Natural killer cell (primary cell): ENCODE measurements around the gene STK32C. TPM values are rescaled to one million over a fixed set of nuclear protein-coding genes. Genes with fewer than 3 reads are reported as not detected.

Source experiments
- ATAC-seq, 3 donors: fragments of 150-1000 bp in 2 of 3; fragments of 200-7000 bp in 1 of 3; cut with Tn5 transposase; 1 replicate in 1 of 3; 2 replicates in 2 of 3; pipeline ENCODE4 v1.10.0; 2021; ENCODE audit warnings: mild to moderate bottlenecking in 2 of 3, moderate library complexity in 2 of 3
- DNase-seq, 2 donors: peaks; one replicate each; pipeline versions ENCODE4 v3.0.0 to v3.0.0-alpha.2; 2013 to 2021; ENCODE audit warnings: mixed read lengths in 1 of 2
- H3K27ac ChIP-seq: one replicate; pipeline ENCODE4 v1.5.1; 2013; ENCODE audit warnings: mild to moderate bottlenecking, low read length
- H3K27me3 ChIP-seq: one replicate; pipeline ENCODE4 v1.6.1; 2013; ENCODE audit warnings: low read length; ENCODE audit not compliant: control insufficient read depth, insufficient read depth
- H3K36me3 ChIP-seq: one replicate; pipeline ENCODE4 v1.6.1; 2013; ENCODE audit warnings: low read length; ENCODE audit not compliant: control insufficient read depth, insufficient read depth
- H3K4me1 ChIP-seq: one replicate; pipeline ENCODE4 v1.6.1; 2013; ENCODE audit warnings: low read length; ENCODE audit not compliant: control insufficient read depth, insufficient read depth
- H3K4me3 ChIP-seq: one replicate; pipeline ENCODE4 v1.5.1; 2013; ENCODE audit warnings: low read length
- H3K9me3 ChIP-seq: one replicate; pipeline ENCODE4 v1.6.1; 2013; ENCODE audit warnings: low read length; ENCODE audit not compliant: control insufficient read depth, insufficient read depth
- H3K27ac Mint-ChIP-seq, 2 donors: one replicate each; pipeline ENCODE4 v1.8.0; 2022; ENCODE audit warnings: mild to moderate bottlenecking in 2 of 2, mixed read lengths in 2 of 2, moderate library complexity in 1 of 2
- H3K27me3 Mint-ChIP-seq, 2 donors: one replicate each; pipeline ENCODE4 v1.8.0; 2022; ENCODE audit warnings: low read depth in 2 of 2, mixed read lengths in 2 of 2
- H3K36me3 Mint-ChIP-seq: one replicate; pipeline ENCODE4 v1.8.0; 2022; ENCODE audit warnings: mixed read lengths
- H3K4me1 Mint-ChIP-seq, 2 donors: one replicate each; pipeline ENCODE4 v1.8.0; 2022; ENCODE audit warnings: mixed read lengths in 2 of 2
- H3K4me3 Mint-ChIP-seq: one replicate; pipeline ENCODE4 v1.8.0; 2022; ENCODE audit warnings: mild to moderate bottlenecking, moderate library complexity, mixed read lengths
- H3K9me3 Mint-ChIP-seq, 2 donors: one replicate each; pipeline ENCODE4 v1.8.0; 2022; ENCODE audit warnings: mixed read lengths in 2 of 2
- CTCF ChIP-seq: fragments of 200-600 bp; IDR thresholded peaks from one replicate; pipeline ENCODE4 v1.8.0; 2022; ENCODE audit warnings: antibody characterized with exemption
- WGBS: methylation state at CpG from one replicate; pipeline ENCODE4 v1.1.7; 2013; ENCODE audit warnings: missing lambda C conversion rate; ENCODE audit not compliant: insufficient coverage; 5-methylcytosine and 5-hydroxymethylcytosine counted together
- intact Hi-C: fragments of 100-400 bp; cut with micrococcal nuclease; formaldehyde crosslinking; loops from one replicate; pipeline ENCODE4 v1.14.2; 2022
- total RNA-seq, 4 donors: library from RNA; stranded (reverse); fragments of 120-200 nt in 1 of 4; gene quantifications; one replicate each; pipeline versions ENCODE4 v1.2.3 to v1.2.4, GENCODE V29; 2013 to 2022

STK32C gene
- total RNA-seq, 3 donors from 2014 or later (not counting 1 experiment from before 2014, with no cell fraction given), result 12.7 to 22.1 (median 17.9) TPM

DNA sequence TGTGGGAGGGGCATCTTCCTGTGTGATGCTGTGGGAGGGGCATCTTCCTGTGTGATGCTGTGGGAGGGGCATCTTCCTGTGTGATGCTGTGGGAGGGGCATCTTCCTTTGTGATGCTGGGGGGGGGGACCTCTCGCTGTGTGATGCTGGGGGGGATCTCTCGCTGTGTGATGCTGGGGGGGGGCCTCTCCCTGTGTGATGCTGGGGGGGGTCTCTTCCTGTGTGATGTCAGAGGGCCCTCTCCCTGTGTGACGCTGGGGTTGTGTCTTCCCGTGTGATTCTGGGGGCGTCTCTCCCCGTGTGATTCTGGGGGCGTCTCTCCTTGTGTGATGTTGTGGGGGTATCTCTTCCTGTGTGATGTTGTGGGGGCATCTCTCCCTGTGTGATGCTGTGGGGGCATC lies 148.9 kb downstream of the STK32C start:
- Histone ChIP-seq H3K27me3 (no peaks in the 10 kb centered on the region), H3K4me3 (no peak overlapping the region), H3K4me1 (peaks cover 35% of the 10 kb centered on the region), H3K9me3 (peaks cover 16% of the 10 kb centered on the region), H3K27ac (peak overlapping the region; percentile 97), H3K36me3 (no peaks in the 10 kb centered on the region)
- ATAC-seq (peak; percentile 32 to 38 (median 32)), DNase-seq (peak in 1 of 2 donors; percentile 77)
- Mint-ChIP-seq H3K27ac (peak overlapping the region; percentile 89 to 98), H3K36me3 (no peaks in the 10 kb centered on the region), H3K27me3 (peaks cover 0 to 4% of the 10 kb centered on the region in 2 donors), H3K4me3 (peak overlapping the region; percentile 49), H3K4me1 (peaks cover 17 to 41% of the 10 kb centered on the region in 2 donors), H3K9me3 (peaks cover 3 to 17% of the 10 kb centered on the region in 2 donors)
- TF ChIP-seq CTCF, result no peak
- WGBS, result 80% methylated on average over 1 of the region's 7 CpGs
- intact Hi-C loops, result loop anchor here (5.0 kb wide), 1 partner anchor 257 kb away; the partner anchor contains the start of gene PPP2R2D

DNA sequence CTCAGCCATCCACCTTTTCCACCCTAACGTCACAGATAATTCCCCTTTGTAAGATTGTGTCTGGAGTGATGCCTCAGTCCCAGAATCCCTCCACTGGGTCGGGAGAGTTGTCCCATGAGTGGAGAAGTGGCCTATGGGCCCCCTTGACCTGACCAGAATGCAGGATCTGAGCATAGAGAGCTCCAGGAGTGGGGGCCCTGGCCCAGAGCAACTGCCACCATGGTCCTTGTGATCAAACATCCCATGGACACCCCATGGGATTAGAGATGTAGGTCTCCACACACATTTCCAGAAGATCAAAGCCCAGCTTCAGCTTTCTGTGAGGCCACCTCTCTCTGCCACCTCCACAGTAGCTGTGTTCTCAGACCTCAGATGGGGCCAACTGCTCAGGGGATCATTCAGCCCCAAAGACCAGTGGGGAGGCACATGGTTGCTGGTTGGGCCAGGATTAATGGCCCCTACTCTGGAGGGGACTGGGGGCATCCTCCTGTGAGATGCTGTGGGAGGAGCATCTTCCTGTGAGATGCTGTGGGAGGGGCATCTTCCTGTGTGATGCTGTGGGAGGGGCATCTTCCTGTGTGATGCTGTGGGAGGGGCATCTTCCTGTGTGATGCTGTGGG lies 149.5 kb downstream of the STK32C start:
- H3K9me3 ChIP-seq, result peaks cover 16% of the 10 kb centered on the region
- DNase-seq, result peak; percentile 39 to 74
- no peaks in the 10 kb centered on the region for H3K36me3 ChIP-seq
- no peak overlapping the region for H3K4me3 Mint-ChIP-seq
- H3K4me1 ChIP-seq, result peaks cover 35% of the 10 kb centered on the region
- no peak overlapping the region for H3K4me3 ChIP-seq
- H3K4me1 Mint-ChIP-seq, result peaks cover 17 to 36% of the 10 kb centered on the region in 2 donors
- H3K27me3 Mint-ChIP-seq, result no peaks in the 10 kb centered on the region
- H3K36me3 Mint-ChIP-seq, result no peaks in the 10 kb centered on the region
- H3K27me3 ChIP-seq, result no peaks in the 10 kb centered on the region
- 91% methylated on average over 1 of the region's 2 CpGs for WGBS
- H3K27ac ChIP-seq, result peak overlapping the region; percentile 97
- H3K27ac Mint-ChIP-seq, result peak overlapping the region; percentile 89 to 98
- H3K9me3 Mint-ChIP-seq, result peaks cover 3 to 17% of the 10 kb centered on the region in 2 donors
- TF ChIP-seq CTCF, result no peak
- intact Hi-C loops, result loop anchor here (5.0 kb wide), 1 partner anchor 256 kb away; the partner anchor contains the start of gene PPP2R2D
- peak; percentile 44 to 60 (median 51) for ATAC-seq

Other genes starting within 250 kb of the STK32C start
- under 1 TPM; 0.19 to 0.45 (median 0.20) TPM for gene JAKMIP3, start 242.0 kb downstream of the STK32C start, total RNA-seq
- gene DPYSL4, start 121.0 kb downstream of the STK32C start, total RNA-seq, result 1 to 10 TPM in 2 of 3 donors, under 1 TPM in 1; 0.40 to 1.3 (median 1.0) TPM
- gene LRRC27, start 24.2 kb upstream of the STK32C start, total RNA-seq, result 10 to 100 TPM in 1 of 3 donors, 1 to 10 TPM in 2; 8.1 to 22.5 (median 9.9) TPM
- gene PWWP2B, start 89.2 kb upstream of the STK32C start, total RNA-seq, result 10 to 100 TPM; 23.7 to 29.5 (median 24.4) TPM
- gene INPP5A, start 229.8 kb upstream of the STK32C start, total RNA-seq, result 10 to 100 TPM; 12.6 to 38.6 (median 18.6) TPM